Measurements from ENCODE around the gene KIRREL3.

KIRREL3 gene

GRCh38 chr11:126529037-126529436 lies 471.5 kb downstream of the KIRREL3 start:
- DNase-seq (ENCODE audit: low read depth), result no peak

GRCh38 chr11:126528075-126528474 lies 472.5 kb downstream of the KIRREL3 start:
- no peak for DNase-seq (ENCODE audit: low read depth)

- DNase-seq (ENCODE audit: low read depth), result no peak
Measured at GRCh38 chr11:126527651-126528050, 472.9 kb downstream of the KIRREL3 start.

- DNase-seq (ENCODE audit: low read depth), result no peak
Measured at GRCh38 chr11:126526471-126526870, 474.1 kb downstream of the KIRREL3 start.

GRCh38 chr11:126525702-126526101 lies 474.9 kb downstream of the KIRREL3 start:
- DNase-seq (ENCODE audit: low read depth), result no peak

GRCh38 chr11:126525216-126525615 lies 475.4 kb downstream of the KIRREL3 start:
- DNase-seq (ENCODE audit: low read depth), result no peak

GRCh38 chr11:126523441-126524205 lies 476.9 kb downstream of the KIRREL3 start:
- no peak for DNase-seq (ENCODE audit: low read depth)

GRCh38 chr11:126522606-126523005 lies 478.0 kb downstream of the KIRREL3 start:
- DNase-seq (ENCODE audit: low read depth), result no peak

- no peak for DNase-seq (ENCODE audit: low read depth)
Measured at GRCh38 chr11:126522152-126522551, 478.4 kb downstream of the KIRREL3 start.

GRCh38 chr11:126521196-126521595 lies 479.4 kb downstream of the KIRREL3 start:
- no peak for DNase-seq (ENCODE audit: low read depth)

- no peak for DNase-seq (ENCODE audit: low read depth)
Measured at GRCh38 chr11:126519764-126520734, 480.5 kb downstream of the KIRREL3 start.

GRCh38 chr11:126518972-126519690 lies 481.4 kb downstream of the KIRREL3 start:
- DNase-seq (ENCODE audit: low read depth), result no peak

- no peak for DNase-seq (ENCODE audit: low read depth)
Measured at GRCh38 chr11:126518071-126518971, 482.2 kb downstream of the KIRREL3 start.

- no peak for DNase-seq (ENCODE audit: low read depth)
Measured at GRCh38 chr11:126515501-126515900, 485.1 kb downstream of the KIRREL3 start.

GRCh38 chr11:126514061-126514693 lies 486.4 kb downstream of the KIRREL3 start:
- DNase-seq (ENCODE audit: low read depth), result no peak

- no peak for DNase-seq (ENCODE audit: low read depth)
Measured at GRCh38 chr11:126512741-126513715, 487.5 kb downstream of the KIRREL3 start.

- no peak for DNase-seq (ENCODE audit: low read depth)
Measured at GRCh38 chr11:126512251-126512650, 488.3 kb downstream of the KIRREL3 start.

- DNase-seq (ENCODE audit: low read depth), result no peak
Measured at GRCh38 chr11:126511475-126512115, 489.0 kb downstream of the KIRREL3 start.
